HepG2 (cell line): ENCODE results near the gene FMC1. TPM values are rescaled to one million over a fixed set of nuclear protein-coding genes. Genes with fewer than 3 reads are reported as not detected.

ENCODE experiments used
- ATF7 ChIP-seq, 2 experiments: fragments of 450-650 bp in 1 of 2; sonication (generic) in 1 of 2; formaldehyde crosslinking in 1 of 2; IDR thresholded peaks; 2 replicates each; pipeline versions ENCODE4 v1.4.0 to v1.6.1; 2016 to 2020; ENCODE audit warnings: antibody characterized with exemption in 1 of 2, mild to moderate bottlenecking in 1 of 2, missing genetic modification reagents in 1 of 2
- CBX1 ChIP-seq: IDR thresholded peaks from one replicate; pipeline ENCODE4 v1.6.1; 2016; ENCODE audit warnings: antibody characterized with exemption, low read depth
- CCDC6 ChIP-seq: sonication (generic); formaldehyde crosslinking; IDR thresholded peaks from 2 replicates; pipeline ENCODE4 v1.8.1; 2022; ENCODE audit warnings: mild to moderate bottlenecking, missing genetic modification reagents, moderate library complexity
- CHCHD3 ChIP-seq: sonication (generic); formaldehyde crosslinking; IDR thresholded peaks from 2 replicates; pipeline ENCODE4 v1.8.0; 2022; ENCODE audit warnings: mild to moderate bottlenecking, missing genetic modification reagents, moderate library complexity
- E2F1 ChIP-seq: sonication (generic); formaldehyde crosslinking; IDR thresholded peaks from 2 replicates; pipeline ENCODE4 v1.5.0; 2020; ENCODE audit warnings: missing genetic modification reagents
- FOSL2 ChIP-seq: sonication (generic); formaldehyde crosslinking; IDR thresholded peaks from 2 replicates; pipeline ENCODE4 v1.4.0; 2020; ENCODE audit warnings: missing genetic modification reagents
- FOXO1 ChIP-seq: sonication (generic); formaldehyde crosslinking; IDR thresholded peaks from 2 replicates; pipeline ENCODE4 v1.4.0; 2020; ENCODE audit warnings: missing genetic modification reagents
- IKZF4 ChIP-seq: sonication (generic); formaldehyde crosslinking; IDR thresholded peaks from 2 replicates; pipeline ENCODE4 v1.5.1; 2020; ENCODE audit warnings: borderline replicate concordance, mild to moderate bottlenecking, low read depth, missing genetic modification reagents; ENCODE audit errors: not compliant biosample characterization
- MAFF ChIP-seq: IDR thresholded peaks from 2 replicates; pipeline ENCODE4 v1.6.1; 2011; ENCODE audit warnings: low read depth, low read length, improper control_type of control experiment
- MEF2D ChIP-seq: sonication (generic); formaldehyde crosslinking; IDR thresholded peaks from 2 replicates; pipeline ENCODE4 v1.5.1; 2020; ENCODE audit warnings: mild to moderate bottlenecking, missing genetic modification reagents
- PHF8 ChIP-seq: sonication (generic); formaldehyde crosslinking; IDR thresholded peaks from 2 replicates; pipeline ENCODE4 v1.5.0; 2020; ENCODE audit warnings: missing genetic modification reagents
- REXO4 ChIP-seq: sonication (generic); formaldehyde crosslinking; IDR thresholded peaks from 2 replicates; pipeline ENCODE4 v1.8.0; 2022; ENCODE audit warnings: missing genetic modification reagents, mild to moderate bottlenecking, borderline replicate concordance
- RNF2 ChIP-seq: fragments of 450-650 bp; conservative IDR thresholded peaks from 2 replicates; pipeline ENCODE4 v1.6.1; 2016; ENCODE audit warnings: low read depth
- SATB2 ChIP-seq: sonication (generic); formaldehyde crosslinking; IDR thresholded peaks from 2 replicates; pipeline ENCODE4 v1.5.0; 2020; ENCODE audit warnings: missing genetic modification reagents
- SNAI1 ChIP-seq: sonication (generic); formaldehyde crosslinking; IDR thresholded peaks from 2 replicates; pipeline ENCODE4 v1.5.0; 2020; ENCODE audit warnings: mild to moderate bottlenecking, missing genetic modification reagents, borderline replicate concordance
- THAP11 ChIP-seq: IDR thresholded peaks from 2 replicates; pipeline ENCODE4 v1.6.1; 2016; ENCODE audit warnings: missing biosample characterization, missing genetic modification reagents
- THYN1 ChIP-seq: sonication (generic); formaldehyde crosslinking; IDR thresholded peaks from 2 replicates; pipeline ENCODE4 v1.8.1; 2023; ENCODE audit warnings: low read depth, mild to moderate bottlenecking, moderate library complexity, missing genetic modification reagents, borderline replicate concordance
- ZFP37 ChIP-seq: sonication (generic); formaldehyde crosslinking; IDR thresholded peaks from 2 replicates; pipeline ENCODE4 v1.4.0; 2020; ENCODE audit warnings: missing genetic modification reagents, borderline replicate concordance
- ZNF224 ChIP-seq: sonication (generic); formaldehyde crosslinking; IDR thresholded peaks from 2 replicates; pipeline ENCODE4 v1.5.0; 2020; ENCODE audit warnings: mild to moderate bottlenecking, missing genetic modification reagents
- ZNF34 ChIP-seq: sonication (generic); formaldehyde crosslinking; IDR thresholded peaks from 2 replicates; pipeline ENCODE4 v1.4.0; 2020; ENCODE audit warnings: mild to moderate bottlenecking, missing genetic modification reagents, borderline replicate concordance
- ZNF781 ChIP-seq: sonication (generic); formaldehyde crosslinking; IDR thresholded peaks from 2 replicates; pipeline ENCODE4 v1.5.1; 2020; ENCODE audit warnings: borderline replicate concordance, mild to moderate bottlenecking, missing genetic modification reagents; ENCODE audit errors: not compliant biosample characterization
- polyA plus RNA-seq, 8 experiments: library from polyadenylated mRNA; depleted of rRNA in 3 of 8; stranded (reverse) in 7 of 8; unstranded in 1 of 8; fragments of >200 nt; fragmentation: Illumina TruSeq in 4 of 8; extraction: Trizol in 4 of 8; gene quantifications; 2 replicates each; pipeline versions ENCODE4 v1.2.1 to v1.2.3, GENCODE V29; 2011 to 2016; ENCODE audit warnings: low read depth in 4 of 8, missing spikeins in 1 of 8, mixed read lengths in 1 of 8; ENCODE audit not compliant: insufficient read depth in 1 of 8
- total RNA-seq, 5 experiments: library from RNA; depleted of rRNA; stranded (reverse); fragments of >200 nt; fragmentation: Illumina TruSeq; extraction: Trizol; gene quantifications; 2 replicates each; pipeline ENCODE4 v1.2.3, GENCODE V29; 2016; ENCODE audit warnings: low read depth in 1 of 5
- TF ChIP-seq, protein P1 (sequence below): sonication (generic); formaldehyde crosslinking; IDR thresholded peaks from 2 replicates; pipeline ENCODE4 v1.5.0; 2020; ENCODE audit warnings: mild to moderate bottlenecking, missing genetic modification reagents
- TF ChIP-seq, protein P2 (sequence below): sonication (generic); formaldehyde crosslinking; IDR thresholded peaks from 2 replicates; pipeline ENCODE4 v1.5.0; 2020; ENCODE audit warnings: mild to moderate bottlenecking, missing genetic modification reagents, borderline replicate concordance

Gene FMC1
- total and polyA plus RNA-seq, 2 of the 13 experiments (the other 11 are each of a cell fraction or from before 2014, with no cell fraction given) = 39.2 to 50.7 TPM

GRCh38 chr7:139359366-139360209, 18.5 kb downstream of the FMC1 start, which contains the start of gene LUC7L2 (continued):
- TF ChIP-seq IKZF4 (CRISPR knock-in tag) (peak; percentile 76), CHCHD3 (CRISPR knock-in tag) (peak; percentile 34; the same call in 1 of the 2 replicates), ZFP37 (CRISPR knock-in tag) (peak; percentile 58; the same call in 1 of the 2 replicates), CBX1 (no peak), ATF7 (IDR thresholded peaks at IDR 0.05) (no peak), ATF7 (CRISPR knock-in tag; IDR thresholded peaks at IDR 0.05) (peak; percentile 76; the same call in 1 of the 2 replicates), SATB2 (CRISPR knock-in tag) (peak; percentile 62; the same call in 1 of the 2 replicates), MEF2D (peak; percentile 74), FOSL2 (no peak; the same call in none of the 2 replicates), FOXO1 (CRISPR knock-in tag) (peak; percentile 33; the same call in 1 of the 2 replicates), THAP11 (CRISPR knock-in tag) (peak; percentile 81), THYN1 (no peak), MAFF (no peak; the same call in 1 of the 2 replicates), CCDC6 (CRISPR knock-in tag) (peak; percentile 53; the same call in 1 of the 2 replicates), ZNF781 (CRISPR knock-in tag) (peak; percentile 61), RNF2 (no peak), SNAI1 (CRISPR knock-in tag) (0 out of 2 replicates have a peak, but pooled peaks have one; percentile 36), REXO4 (CRISPR knock-in tag) (peak; percentile 48; the same call in 1 of the 2 replicates), E2F1 (CRISPR knock-in tag) (peak; percentile 97), ZNF224 (CRISPR knock-in tag) (no peak), PHF8 (CRISPR knock-in tag) (peak; percentile 86), ZNF34 (CRISPR knock-in tag) (peak; percentile 85)
- TF ChIP-seq, protein P1, sequence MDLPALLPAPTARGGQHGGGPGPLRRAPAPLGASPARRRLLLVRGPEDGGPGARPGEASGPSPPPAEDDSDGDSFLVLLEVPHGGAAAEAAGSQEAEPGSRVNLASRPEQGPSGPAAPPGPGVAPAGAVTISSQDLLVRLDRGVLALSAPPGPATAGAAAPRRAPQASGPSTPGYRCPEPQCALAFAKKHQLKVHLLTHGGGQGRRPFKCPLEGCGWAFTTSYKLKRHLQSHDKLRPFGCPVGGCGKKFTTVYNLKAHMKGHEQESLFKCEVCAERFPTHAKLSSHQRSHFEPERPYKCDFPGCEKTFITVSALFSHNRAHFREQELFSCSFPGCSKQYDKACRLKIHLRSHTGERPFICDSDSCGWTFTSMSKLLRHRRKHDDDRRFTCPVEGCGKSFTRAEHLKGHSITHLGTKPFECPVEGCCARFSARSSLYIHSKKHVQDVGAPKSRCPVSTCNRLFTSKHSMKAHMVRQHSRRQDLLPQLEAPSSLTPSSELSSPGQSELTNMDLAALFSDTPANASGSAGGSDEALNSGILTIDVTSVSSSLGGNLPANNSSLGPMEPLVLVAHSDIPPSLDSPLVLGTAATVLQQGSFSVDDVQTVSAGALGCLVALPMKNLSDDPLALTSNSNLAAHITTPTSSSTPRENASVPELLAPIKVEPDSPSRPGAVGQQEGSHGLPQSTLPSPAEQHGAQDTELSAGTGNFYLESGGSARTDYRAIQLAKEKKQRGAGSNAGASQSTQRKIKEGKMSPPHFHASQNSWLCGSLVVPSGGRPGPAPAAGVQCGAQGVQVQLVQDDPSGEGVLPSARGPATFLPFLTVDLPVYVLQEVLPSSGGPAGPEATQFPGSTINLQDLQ = no peak; the same call in none of the 2 replicates
- TF ChIP-seq, protein P2, sequence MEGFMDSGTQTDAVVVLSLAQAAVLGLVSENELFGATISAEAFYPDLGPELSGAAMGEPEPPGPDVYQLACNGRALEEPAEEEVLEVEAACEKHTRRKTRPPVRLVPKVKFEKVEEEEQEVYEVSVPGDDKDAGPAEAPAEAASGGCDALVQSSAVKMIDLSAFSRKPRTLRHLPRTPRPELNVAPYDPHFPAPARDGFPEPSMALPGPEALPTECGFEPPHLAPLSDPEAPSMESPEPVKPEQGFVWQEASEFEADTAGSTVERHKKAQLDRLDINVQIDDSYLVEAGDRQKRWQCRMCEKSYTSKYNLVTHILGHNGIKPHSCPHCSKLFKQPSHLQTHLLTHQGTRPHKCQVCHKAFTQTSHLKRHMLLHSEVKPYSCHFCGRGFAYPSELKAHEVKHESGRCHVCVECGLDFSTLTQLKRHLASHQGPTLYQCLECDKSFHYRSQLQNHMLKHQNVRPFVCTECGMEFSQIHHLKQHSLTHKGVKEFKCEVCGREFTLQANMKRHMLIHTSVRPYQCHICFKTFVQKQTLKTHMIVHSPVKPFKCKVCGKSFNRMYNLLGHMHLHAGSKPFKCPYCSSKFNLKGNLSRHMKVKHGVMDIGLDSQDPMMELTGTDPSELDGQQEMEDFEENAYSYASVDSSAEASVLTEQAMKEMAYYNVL = peak; percentile 41; the same call in 1 of the 2 replicates
